AG10803 (cell line): Measurements from ENCODE around the gene UMAD1.

Experiments used
- DNase-seq: peaks from one replicate; pipeline ENCODE4 v3.0.0; 2010; ENCODE audit warnings: low read depth
- H3K4me3 ChIP-seq: 2 replicates; pipeline ENCODE4 v1.5.1; 2011; ENCODE audit warnings: mild to moderate bottlenecking, low read length, control low read depth
- TF ChIP-seq, protein P1 (sequence below): conservative IDR thresholded peaks from 2 replicates; pipeline ENCODE4 v1.5.1; 2011; ENCODE audit warnings: mild to moderate bottlenecking, low read length, control low read depth, inconsistent platforms

The UMAD1 gene

DNA sequence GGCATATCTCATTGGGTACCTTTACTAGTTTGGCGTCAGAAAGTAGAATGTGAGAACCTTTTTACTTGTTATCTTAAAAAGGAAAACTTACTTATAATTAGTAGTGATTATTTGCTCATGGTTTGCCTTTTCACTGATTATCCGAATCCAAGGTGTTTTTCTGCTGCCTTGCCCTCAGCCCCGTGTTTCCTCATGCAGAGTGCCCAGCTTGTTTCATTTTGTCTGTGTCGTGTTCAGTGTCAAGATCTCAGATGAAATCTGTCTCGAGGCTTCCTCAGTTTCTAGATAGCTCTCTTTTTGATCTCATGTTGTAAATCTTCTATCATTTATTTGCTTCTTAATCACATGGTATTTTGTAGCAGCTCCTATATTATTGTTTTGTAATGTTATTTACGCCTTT, 47.8 kb downstream of the UMAD1 start:
- TF ChIP-seq, protein P1, sequence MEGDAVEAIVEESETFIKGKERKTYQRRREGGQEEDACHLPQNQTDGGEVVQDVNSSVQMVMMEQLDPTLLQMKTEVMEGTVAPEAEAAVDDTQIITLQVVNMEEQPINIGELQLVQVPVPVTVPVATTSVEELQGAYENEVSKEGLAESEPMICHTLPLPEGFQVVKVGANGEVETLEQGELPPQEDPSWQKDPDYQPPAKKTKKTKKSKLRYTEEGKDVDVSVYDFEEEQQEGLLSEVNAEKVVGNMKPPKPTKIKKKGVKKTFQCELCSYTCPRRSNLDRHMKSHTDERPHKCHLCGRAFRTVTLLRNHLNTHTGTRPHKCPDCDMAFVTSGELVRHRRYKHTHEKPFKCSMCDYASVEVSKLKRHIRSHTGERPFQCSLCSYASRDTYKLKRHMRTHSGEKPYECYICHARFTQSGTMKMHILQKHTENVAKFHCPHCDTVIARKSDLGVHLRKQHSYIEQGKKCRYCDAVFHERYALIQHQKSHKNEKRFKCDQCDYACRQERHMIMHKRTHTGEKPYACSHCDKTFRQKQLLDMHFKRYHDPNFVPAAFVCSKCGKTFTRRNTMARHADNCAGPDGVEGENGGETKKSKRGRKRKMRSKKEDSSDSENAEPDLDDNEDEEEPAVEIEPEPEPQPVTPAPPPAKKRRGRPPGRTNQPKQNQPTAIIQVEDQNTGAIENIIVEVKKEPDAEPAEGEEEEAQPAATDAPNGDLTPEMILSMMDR = no peak
- no peak overlapping the region for H3K4me3 ChIP-seq
- DNase-seq = no peak

DNA sequence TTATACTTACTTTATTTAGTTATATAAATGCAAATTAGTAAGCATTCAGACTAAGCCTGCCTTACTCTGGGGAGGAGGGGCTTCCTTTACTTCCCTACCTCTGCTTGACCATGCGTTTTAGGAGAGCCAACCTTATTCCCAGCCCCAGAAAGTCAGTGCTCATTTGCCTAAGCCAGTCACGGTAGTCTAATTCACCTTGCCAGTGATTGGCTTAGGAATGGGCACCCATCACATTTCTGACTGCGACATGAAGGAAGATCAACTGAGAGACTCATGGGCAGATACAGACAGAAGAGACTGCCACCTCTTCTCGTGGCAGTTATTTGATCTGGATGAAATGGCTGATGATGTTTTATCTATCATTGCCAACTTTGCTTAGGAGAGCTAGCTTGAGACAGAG, 48.4 kb downstream of the UMAD1 start:
- DNase-seq = no peak
- no peak overlapping the region for H3K4me3 ChIP-seq
- TF ChIP-seq, protein P1 = no peak

DNA sequence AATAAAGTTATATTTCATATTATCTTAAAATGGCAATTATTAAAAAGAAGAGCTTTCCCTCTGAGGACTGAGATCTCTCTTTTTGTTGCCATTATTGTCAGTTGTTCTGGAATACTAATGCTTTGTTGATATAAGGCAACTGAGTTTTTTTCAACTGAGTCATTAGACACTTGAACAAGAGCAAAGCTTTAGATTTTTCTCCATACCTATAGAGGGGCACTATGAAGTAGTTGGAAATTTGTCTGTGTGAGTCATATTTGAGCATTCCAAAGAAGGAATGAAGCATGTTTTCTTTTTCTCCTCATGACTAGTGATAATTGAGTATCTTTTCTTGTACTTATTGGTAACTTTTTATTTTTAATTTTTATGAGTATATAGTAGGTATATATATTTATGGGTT, 53.3 kb downstream of the UMAD1 start:
- TF ChIP-seq, protein P1 = no peak
- peak; percentile 75 for DNase-seq

DNA sequence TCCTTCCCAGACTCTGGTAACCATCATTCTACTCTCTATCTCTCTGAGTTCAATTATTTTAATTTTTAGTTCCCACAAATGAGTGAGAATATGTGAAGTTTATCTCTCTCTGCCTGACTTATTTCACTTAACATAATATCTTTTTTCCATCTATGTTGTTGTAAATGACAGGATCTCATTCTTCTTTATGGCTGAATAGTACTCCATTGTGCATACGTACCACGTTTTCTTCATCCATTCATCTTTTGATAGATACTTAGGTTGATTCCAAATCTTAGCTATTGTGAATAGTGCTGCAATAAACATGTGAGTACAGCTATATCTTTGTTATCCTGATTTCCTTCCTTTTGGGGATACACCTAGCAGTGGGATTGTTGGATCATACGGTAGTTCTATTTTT, 54.0 kb downstream of the UMAD1 start:
- no peak overlapping the region for H3K4me3 ChIP-seq
- no peak for DNase-seq
- TF ChIP-seq, protein P1 = no peak

More for the DNA sequence above, 53.3 kb downstream of the UMAD1 start:
- no peak overlapping the region for H3K4me3 ChIP-seq

DNA sequence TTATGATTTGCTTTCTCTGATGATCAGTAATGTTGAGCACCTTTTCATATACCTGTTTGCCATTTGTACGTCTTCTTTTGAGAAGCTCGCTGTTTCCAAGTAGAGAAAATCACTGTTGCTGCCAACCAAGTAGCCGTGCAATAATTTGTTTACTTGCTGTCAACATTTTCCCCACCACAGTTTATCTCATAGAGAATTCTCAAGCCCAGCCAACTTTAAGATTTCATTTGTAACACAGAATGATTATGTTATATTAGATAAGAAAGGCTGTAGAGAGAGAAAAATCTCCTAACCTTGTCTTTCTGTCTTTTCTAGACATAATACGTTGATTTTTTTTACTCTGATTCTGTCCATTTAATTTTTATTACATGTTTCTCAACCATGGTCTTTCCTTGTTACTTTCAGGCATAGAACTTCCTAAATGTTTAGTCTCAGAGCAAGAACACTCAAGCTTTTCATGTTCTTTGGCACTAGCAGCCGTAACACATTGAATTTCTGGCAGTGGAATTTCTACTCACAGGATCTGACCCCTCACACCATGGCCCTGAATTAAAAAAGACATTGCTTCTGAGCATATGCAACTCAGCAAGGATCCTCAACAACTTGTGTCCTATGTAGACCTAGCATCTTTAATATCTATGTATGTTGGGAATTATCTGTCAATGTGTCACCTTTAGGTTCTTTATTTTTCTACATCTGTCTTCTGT, 54.7 kb downstream of the UMAD1 start:
- TF ChIP-seq, protein P1 = no peak
- H3K4me3 ChIP-seq = no peak overlapping the region
- DNase-seq = peak; percentile 11

DNA sequence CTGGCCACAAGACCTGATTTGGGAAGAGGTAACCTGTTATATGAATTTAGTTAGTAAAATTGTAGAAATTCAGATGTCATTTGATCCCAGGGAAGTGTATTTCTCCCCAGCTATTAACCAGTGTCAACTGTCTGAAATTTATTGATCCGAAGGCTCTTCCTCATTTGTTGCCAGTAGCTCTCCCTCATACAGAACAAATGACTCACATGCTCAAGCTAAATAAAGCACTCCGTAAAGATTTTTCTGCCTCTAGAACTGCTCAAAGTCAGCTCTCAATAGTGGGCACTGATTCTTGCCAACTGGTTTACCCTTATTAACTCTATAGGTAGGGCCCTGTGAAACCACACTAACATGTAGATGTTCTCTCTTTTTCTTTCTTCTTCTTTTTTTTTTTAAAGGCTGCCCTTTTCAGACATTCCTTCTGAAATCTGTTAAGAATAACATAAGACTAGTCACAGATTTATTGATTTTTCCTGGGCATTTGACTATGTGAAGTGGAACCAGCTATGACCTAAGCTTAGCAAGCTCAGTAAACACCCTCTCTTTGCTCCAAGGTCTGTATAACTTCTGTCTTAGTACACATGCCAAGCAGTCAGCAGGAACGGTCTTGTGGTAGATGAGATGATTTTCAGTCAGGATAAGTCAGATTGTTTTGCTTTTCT, 56.0 kb downstream of the UMAD1 start:
- H3K4me3 ChIP-seq = 0 out of 2 replicates have a peak overlapping the region, but pooled peaks have one; percentile 3
- peak; percentile 63 for DNase-seq
- TF ChIP-seq, protein P1 = no peak

DNA sequence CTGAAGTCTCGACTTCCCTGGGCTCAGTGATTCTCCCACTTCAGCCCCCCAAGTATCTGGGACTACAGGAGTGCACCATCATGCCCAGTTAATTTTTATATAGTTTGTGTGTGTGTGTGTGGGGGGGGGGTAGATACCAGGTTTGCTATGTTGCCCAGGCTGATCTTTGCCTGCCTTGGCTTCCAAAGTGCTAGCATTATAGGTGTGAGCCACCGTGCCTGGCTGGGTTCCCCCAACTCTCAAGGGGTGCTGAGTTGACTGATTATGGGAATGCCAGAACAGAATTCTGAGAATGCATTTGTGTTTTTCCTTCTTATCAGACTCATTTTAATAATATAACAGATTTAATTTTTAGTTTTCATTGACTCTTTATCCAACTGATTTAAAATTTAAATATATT, 58.4 kb downstream of the UMAD1 start:
- no peak for DNase-seq
- H3K4me3 ChIP-seq = no peak overlapping the region
- TF ChIP-seq, protein P1 = no peak
